ENCODE data around the gene ADGRL1.

DNA sequence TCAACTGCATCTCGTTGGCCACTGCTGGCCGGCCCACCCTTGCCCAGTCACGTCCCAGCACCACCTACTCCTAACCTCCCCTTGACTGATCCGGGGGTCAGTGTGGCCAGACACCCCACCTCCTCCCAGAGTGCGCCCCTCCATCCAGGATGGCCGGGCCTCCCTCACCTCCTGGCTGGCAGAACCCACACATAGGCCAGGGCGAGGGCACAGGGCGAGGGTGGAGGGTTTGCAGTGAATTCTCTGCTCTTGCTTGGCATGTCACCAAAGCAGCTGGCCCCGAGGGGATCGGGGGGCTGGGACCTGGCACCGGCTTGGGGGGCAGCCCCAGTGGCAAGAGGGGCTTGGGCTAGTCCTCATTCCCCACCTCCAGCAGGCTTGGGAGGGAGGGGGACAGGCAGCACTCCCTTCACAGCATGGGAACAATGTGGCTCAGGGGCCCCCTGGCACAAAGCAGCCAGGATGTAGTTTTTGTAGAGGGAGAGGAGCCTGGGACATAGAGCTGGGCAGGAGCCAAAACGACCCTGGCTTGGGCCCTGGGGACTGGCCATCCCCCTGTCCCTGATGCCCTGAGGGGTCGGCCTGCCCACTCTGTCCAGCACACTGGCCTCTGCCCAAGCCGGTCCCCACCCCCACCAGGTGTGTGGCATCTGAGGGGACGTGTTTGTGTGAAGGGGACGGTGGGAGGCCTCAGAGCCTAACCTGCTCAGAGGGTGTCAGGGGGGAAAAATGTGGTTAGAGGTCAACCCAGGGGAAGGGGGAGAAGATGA is 41.1 kb downstream of the ADGRL1 start:
- TF ChIP-seq, protein P1, sequence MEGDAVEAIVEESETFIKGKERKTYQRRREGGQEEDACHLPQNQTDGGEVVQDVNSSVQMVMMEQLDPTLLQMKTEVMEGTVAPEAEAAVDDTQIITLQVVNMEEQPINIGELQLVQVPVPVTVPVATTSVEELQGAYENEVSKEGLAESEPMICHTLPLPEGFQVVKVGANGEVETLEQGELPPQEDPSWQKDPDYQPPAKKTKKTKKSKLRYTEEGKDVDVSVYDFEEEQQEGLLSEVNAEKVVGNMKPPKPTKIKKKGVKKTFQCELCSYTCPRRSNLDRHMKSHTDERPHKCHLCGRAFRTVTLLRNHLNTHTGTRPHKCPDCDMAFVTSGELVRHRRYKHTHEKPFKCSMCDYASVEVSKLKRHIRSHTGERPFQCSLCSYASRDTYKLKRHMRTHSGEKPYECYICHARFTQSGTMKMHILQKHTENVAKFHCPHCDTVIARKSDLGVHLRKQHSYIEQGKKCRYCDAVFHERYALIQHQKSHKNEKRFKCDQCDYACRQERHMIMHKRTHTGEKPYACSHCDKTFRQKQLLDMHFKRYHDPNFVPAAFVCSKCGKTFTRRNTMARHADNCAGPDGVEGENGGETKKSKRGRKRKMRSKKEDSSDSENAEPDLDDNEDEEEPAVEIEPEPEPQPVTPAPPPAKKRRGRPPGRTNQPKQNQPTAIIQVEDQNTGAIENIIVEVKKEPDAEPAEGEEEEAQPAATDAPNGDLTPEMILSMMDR (IDR thresholded peaks at IDR 0.05): no peak
- no peak for TF ChIP-seq POLR2AphosphoS5 (IDR thresholded peaks at IDR 0.05)
